K562 (cell line): ENCODE data around the gene HARS1. TPM values are rescaled to one million over a fixed set of nuclear protein-coding genes. Genes with fewer than 3 reads are reported as not detected.
A peak's percentile ranks its signal among the peaks of the same experiment; 100 is the strongest.

Source experiments
- ARID1B ChIP-seq: fragments of 450-650 bp; IDR thresholded peaks from 2 replicates; pipeline ENCODE4 v1.6.1; 2016; ENCODE audit warnings: antibody characterized with exemption, mild to moderate bottlenecking, inconsistent platforms
- CBFB ChIP-seq: sonication (generic); formaldehyde crosslinking; IDR thresholded peaks from 2 replicates; pipeline ENCODE4 v1.4.0; 2020; ENCODE audit warnings: mild to moderate bottlenecking, missing genetic modification reagents
- CHD1 ChIP-seq: fragments of 200-600 bp; sonication (generic); IDR thresholded peaks from one replicate; pipeline ENCODE4 v1.6.1; 2012; ENCODE audit warnings: mild to moderate bottlenecking, moderate library complexity, low read length, inconsistent platforms
- DIDO1 ChIP-seq: fragments of 450-650 bp; IDR thresholded peaks from 2 replicates; pipeline ENCODE4 v1.6.1; 2016; ENCODE audit warnings: low read depth, missing biosample characterization, missing genetic modification characterization
- ETV6 ChIP-seq, 3 experiments: fragments of 150-350 bp in 1 of 3; sonication (generic) in 1 of 3; formaldehyde crosslinking in 1 of 3; IDR thresholded peaks; 2 replicates each; pipeline versions ENCODE4 v1.6.1 to v1.8.0; 2014 to 2022; ENCODE audit warnings: borderline replicate concordance in 2 of 3, low read depth in 2 of 3, antibody characterized with exemption in 1 of 3, low read length in 1 of 3, mild to moderate bottlenecking in 1 of 3, missing genetic modification reagents in 1 of 3
- FOXK2 ChIP-seq, 2 experiments: fragments of 450-650 bp; IDR thresholded peaks in 1 of 2; conservative IDR thresholded peaks in 1 of 2; 2 replicates each; pipeline ENCODE4 v1.6.1; 2016; ENCODE audit warnings: low read depth in 2 of 2, mild to moderate bottlenecking in 1 of 2
- HCFC1 ChIP-seq: IDR thresholded peaks from 2 replicates; pipeline ENCODE4 v1.6.1; 2012; ENCODE audit warnings: low read depth, low read length, improper control_type of control experiment
- JUNB ChIP-seq: fragments of 450-650 bp; formaldehyde crosslinking; conservative IDR thresholded peaks from 2 replicates; pipeline ENCODE4 v1.4.0; 2020; ENCODE audit warnings: mild to moderate bottlenecking
- KLF6 ChIP-seq: fragments of 250-450 bp; sonication (Bioruptor Pico); IDR thresholded peaks from 2 replicates; pipeline ENCODE4 v1.4.0; 2020; ENCODE audit warnings: mild to moderate bottlenecking, moderate library complexity, borderline replicate concordance
- MCM5 ChIP-seq: fragments of 450-650 bp; IDR thresholded peaks from 2 replicates; pipeline ENCODE4 v1.6.1; 2016; ENCODE audit warnings: low read depth
- NR4A1 ChIP-seq, 2 experiments: fragments of 250-450 bp in 1 of 2; fragments of 450-650 bp in 1 of 2; sonication (Bioruptor Pico) in 1 of 2; IDR thresholded peaks; 2 replicates each; pipeline versions ENCODE4 v1.4.0 to v1.6.1; 2016 to 2020; ENCODE audit warnings: mild to moderate bottlenecking in 2 of 2, missing compliant biosample characterization in 1 of 2, missing genetic modification characterization in 1 of 2, moderate library complexity in 1 of 2
- SMAD1 ChIP-seq: fragments of 150-350 bp; IDR thresholded peaks from 2 replicates; pipeline ENCODE4 v1.6.1; 2014; ENCODE audit warnings: low read length, low read depth; ENCODE audit not compliant: partially characterized antibody
- SRSF9 ChIP-seq: fragments of 200-400 bp; formaldehyde crosslinking; IDR thresholded peaks from 2 replicates; pipeline ENCODE4 v1.6.1; 2017; ENCODE audit warnings: low read depth, low read length, borderline replicate concordance
- SUPT5H ChIP-seq: fragments of 450-650 bp; IDR thresholded peaks from 2 replicates; pipeline ENCODE4 v1.6.1; 2016
- TCF3 ChIP-seq: sonication (generic); formaldehyde crosslinking; IDR thresholded peaks from 2 replicates; pipeline ENCODE4 v1.4.0; 2020; ENCODE audit warnings: mild to moderate bottlenecking, missing genetic modification reagents
- TEAD1 ChIP-seq, 2 experiments: fragments of 450-650 bp in 1 of 2; sonication (generic) in 1 of 2; formaldehyde crosslinking; IDR thresholded peaks; 2 replicates each; pipeline versions ENCODE4 v1.4.0 to v1.8.0; 2020 to 2022; ENCODE audit warnings: mild to moderate bottlenecking in 2 of 2, missing genetic modification reagents in 1 of 2
- TRIM24 ChIP-seq, 2 experiments: fragments of 450-650 bp; IDR thresholded peaks; 2 replicates each; pipeline ENCODE4 v1.6.1; 2016
- XRCC4 ChIP-seq: IDR thresholded peaks from one replicate; pipeline ENCODE4 v1.6.1; 2011; ENCODE audit not compliant: insufficient read depth, insufficient read length; ENCODE audit errors: extremely low read depth
- YY1 ChIP-seq, 3 experiments: IDR thresholded peaks; 2 replicates each; pipeline ENCODE4 v1.6.1; 2011; ENCODE audit warnings: low read length in 2 of 3, mild to moderate bottlenecking in 2 of 3, moderate library complexity in 2 of 3, borderline replicate concordance in 1 of 3, control low read depth in 1 of 3, low read depth in 1 of 3; ENCODE audit not compliant: insufficient read depth in 3 of 3, insufficient replicate concordance in 2 of 3, control insufficient read depth in 1 of 3, insufficient read length in 1 of 3; ENCODE audit errors: extremely low read depth in 1 of 3
- ZBTB17 ChIP-seq: fragments of 450-650 bp; formaldehyde crosslinking; IDR thresholded peaks from 2 replicates; pipeline ENCODE4 v1.4.0; 2020; ENCODE audit warnings: mild to moderate bottlenecking
- ZNF282 ChIP-seq: sonication (generic); formaldehyde crosslinking; IDR thresholded peaks from 2 replicates; pipeline ENCODE4 v1.8.1; 2023; ENCODE audit warnings: missing genetic modification reagents
- ZNF830 ChIP-seq: fragments of 250-450 bp; sonication (Bioruptor Pico); IDR thresholded peaks from 2 replicates; pipeline ENCODE4 v1.5.0; 2021; ENCODE audit warnings: mild to moderate bottlenecking
- polyA plus RNA-seq, 8 experiments: library from polyadenylated mRNA; depleted of rRNA in 4 of 8; stranded (reverse) in 5 of 8; unstranded in 3 of 8; fragments of >200 nt; fragmentation: Nextera tagmentation in 2 of 8; fragmentation: Illumina TruSeq in 1 of 8; extraction: Ambion mirVana in 2 of 8; extraction: Trizol in 1 of 8; gene quantifications; 2 replicates each; pipeline versions ENCODE4 v1.2.1 to v1.2.3, GENCODE V29; 2011 to 2014; ENCODE audit warnings: inconsistent platforms in 1 of 8, missing spikeins in 1 of 8
- total RNA-seq, 7 experiments: library from RNA; depleted of rRNA in 6 of 7; stranded (reverse); fragments of >200 nt in 6 of 7; fragmentation: Illumina TruSeq in 2 of 7; extraction: Trizol in 2 of 7; gene quantifications; 2 replicates each; pipeline versions ENCODE4 v1.2.1 to v1.2.3, GENCODE V29; 2011 to 2021; ENCODE audit warnings: low replicate concordance in 1 of 7
- TF ChIP-seq, protein P1 (sequence below): fragments of 450-650 bp; IDR thresholded peaks from 2 replicates; pipeline ENCODE4 v1.6.1; 2016; ENCODE audit warnings: antibody characterized with exemption
- TF ChIP-seq, protein P2 (sequence below): sonication (generic); formaldehyde crosslinking; IDR thresholded peaks from 2 replicates; pipeline ENCODE4 v1.9.0; 2022; ENCODE audit warnings: mild to moderate bottlenecking, missing genetic modification reagents
- TF ChIP-seq, protein P3 (sequence below): fragments of 450-650 bp; formaldehyde crosslinking; IDR thresholded peaks from 2 replicates; pipeline ENCODE4 v1.4.0; 2020; ENCODE audit warnings: mild to moderate bottlenecking

Gene HARS1
- total and polyA plus RNA-seq, 9 of the 15 experiments (the other 6 are each of a cell fraction or from before 2014, with no cell fraction given): 13.5 to 88.5 (median 75.2) TPM

DNA sequence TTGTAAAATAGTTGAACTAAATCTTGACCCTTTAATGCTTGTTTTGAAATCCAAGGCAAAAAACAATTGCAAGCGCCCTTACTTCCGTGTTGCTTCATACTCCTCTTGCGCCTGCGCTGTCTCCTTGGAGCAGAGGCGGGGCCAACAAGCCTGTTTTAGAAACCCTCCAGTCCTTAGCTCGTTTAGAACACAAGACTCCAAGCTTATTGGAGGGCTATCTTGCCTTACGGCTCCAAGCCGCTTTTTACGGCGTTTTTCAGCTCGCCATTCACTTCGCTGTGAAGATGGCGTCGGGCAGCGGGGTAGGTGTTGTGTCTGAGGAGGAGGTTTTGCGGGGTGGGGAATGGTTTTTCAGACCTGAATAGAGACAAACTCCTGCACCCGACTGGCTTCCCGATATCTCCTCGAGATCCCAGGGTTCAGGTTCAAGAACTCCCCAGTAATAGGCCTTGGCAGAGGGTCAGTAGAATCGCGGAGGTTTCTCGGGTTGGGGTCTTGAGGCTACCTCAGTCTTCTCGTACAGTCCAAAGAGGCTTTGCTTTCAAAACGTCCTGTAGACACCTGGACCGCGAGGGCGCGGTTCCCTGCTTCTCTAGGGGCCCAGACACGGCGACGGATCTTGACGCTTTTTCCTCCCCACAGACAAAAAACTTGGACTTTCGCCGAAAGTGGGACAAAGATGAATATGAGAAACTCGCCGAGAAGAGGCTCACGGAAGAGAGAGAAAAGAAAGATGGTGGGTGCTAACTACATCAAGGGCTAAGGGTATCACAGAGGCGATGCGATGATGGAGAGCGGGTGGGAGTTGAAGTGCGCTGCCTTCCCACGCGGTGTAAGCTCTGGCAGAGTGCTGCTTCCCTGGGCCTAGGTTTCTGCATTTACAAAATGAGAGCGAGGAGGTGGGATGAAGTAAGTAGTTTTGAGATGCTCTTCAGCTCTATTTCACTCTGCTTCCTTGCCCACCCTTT, 9.3 kb upstream of the HARS1 start, which contains the start of gene ZMAT2 (continued):
- no peak for TF ChIP-seq TCF3
- TF ChIP-seq CBFB (CRISPR knock-in tag): no peak
- no peak for TF ChIP-seq NR4A1 (CRISPR knock-in tag; IDR thresholded peaks at IDR 0.05)
- no peak for TF ChIP-seq NR4A1 (tag; IDR thresholded peaks at IDR 0.05)
- TF ChIP-seq, protein P1, sequence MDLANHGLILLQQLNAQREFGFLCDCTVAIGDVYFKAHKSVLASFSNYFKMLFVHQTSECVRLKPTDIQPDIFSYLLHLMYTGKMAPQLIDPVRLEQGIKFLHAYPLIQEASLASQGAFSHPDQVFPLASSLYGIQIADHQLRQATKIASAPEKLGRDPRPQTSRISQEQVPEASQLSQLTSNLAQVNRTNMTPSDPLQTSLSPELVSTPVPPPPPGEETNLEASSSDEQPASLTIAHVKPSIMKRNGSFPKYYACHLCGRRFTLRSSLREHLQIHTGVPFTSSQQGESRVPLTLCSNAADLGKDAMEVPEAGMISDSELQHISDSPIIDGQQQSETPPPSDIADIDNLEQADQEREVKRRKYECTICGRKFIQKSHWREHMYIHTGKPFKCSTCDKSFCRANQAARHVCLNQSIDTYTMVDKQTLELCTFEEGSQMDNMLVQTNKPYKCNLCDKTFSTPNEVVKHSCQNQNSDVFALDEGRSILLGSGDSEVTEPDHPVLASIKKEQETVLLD: peak; percentile 84
- TF ChIP-seq SUPT5H: peak; percentile 93
- TF ChIP-seq DIDO1 (tag): peak; percentile 84
- TF ChIP-seq, protein P2, sequence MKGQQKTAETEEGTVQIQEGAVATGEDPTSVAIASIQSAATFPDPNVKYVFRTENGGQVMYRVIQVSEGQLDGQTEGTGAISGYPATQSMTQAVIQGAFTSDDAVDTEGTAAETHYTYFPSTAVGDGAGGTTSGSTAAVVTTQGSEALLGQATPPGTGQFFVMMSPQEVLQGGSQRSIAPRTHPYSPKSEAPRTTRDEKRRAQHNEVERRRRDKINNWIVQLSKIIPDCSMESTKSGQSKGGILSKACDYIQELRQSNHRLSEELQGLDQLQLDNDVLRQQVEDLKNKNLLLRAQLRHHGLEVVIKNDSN (CRISPR knock-in tag): no peak
- TF ChIP-seq YY1 (IDR thresholded peaks at IDR 0.05; ENCODE audit: borderline replicate concordance in 1 of 3, control insufficient read depth in 1 of 3, extremely low read depth in 1 of 3, insufficient read depth in 3 of 3, insufficient read length in 1 of 3, insufficient replicate concordance in 2 of 3, low read depth in 1 of 3, low read length in 2 of 3): peak; percentile 78 to 97 (median 93)
- peak; percentile 83 for TF ChIP-seq HCFC1
- TF ChIP-seq XRCC4: no peak
- TF ChIP-seq SRSF9: no peak
- TF ChIP-seq ZNF282 (CRISPR knock-in tag): no peak
- TF ChIP-seq, protein P3, sequence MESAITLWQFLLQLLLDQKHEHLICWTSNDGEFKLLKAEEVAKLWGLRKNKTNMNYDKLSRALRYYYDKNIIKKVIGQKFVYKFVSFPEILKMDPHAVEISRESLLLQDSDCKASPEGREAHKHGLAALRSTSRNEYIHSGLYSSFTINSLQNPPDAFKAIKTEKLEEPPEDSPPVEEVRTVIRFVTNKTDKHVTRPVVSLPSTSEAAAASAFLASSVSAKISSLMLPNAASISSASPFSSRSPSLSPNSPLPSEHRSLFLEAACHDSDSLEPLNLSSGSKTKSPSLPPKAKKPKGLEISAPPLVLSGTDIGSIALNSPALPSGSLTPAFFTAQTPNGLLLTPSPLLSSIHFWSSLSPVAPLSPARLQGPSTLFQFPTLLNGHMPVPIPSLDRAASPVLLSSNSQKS (CRISPR knock-in tag): no peak
- TF ChIP-seq ZBTB17: no peak
- no peak for TF ChIP-seq ZNF830 (CRISPR knock-in tag)
- TF ChIP-seq ARID1B: no peak
- TF ChIP-seq FOXK2 (conservative IDR thresholded peaks at IDR 0.05 in 1 of 2, IDR thresholded peaks at IDR 0.05 in 1 of 2; ENCODE audit: low read depth in 2 of 2): peak; percentile 94 to 96
- peak; percentile 52 for TF ChIP-seq CHD1
- no peak for TF ChIP-seq TRIM24 (IDR thresholded peaks at IDR 0.05)
- no peak for TF ChIP-seq JUNB (CRISPR knock-in tag)
- TF ChIP-seq SMAD1: peak; percentile 84
- TF ChIP-seq KLF6 (CRISPR knock-in tag): no peak
- TF ChIP-seq ETV6 (IDR thresholded peaks at IDR 0.05; ENCODE audit: borderline replicate concordance in 1 of 2, low read depth in 2 of 2, low read length in 1 of 2): no peak
- TF ChIP-seq ETV6 (CRISPR knock-in tag; IDR thresholded peaks at IDR 0.05; ENCODE audit: borderline replicate concordance): no peak
- no peak for TF ChIP-seq MCM5
- TF ChIP-seq TEAD1 (CRISPR knock-in tag; IDR thresholded peaks at IDR 0.05): 0 out of 4 replicates have a peak, but pooled peaks of 1 of the 2 experiments have one; percentile 59
